ENCODE data around the gene CAMK2B.

The CAMK2B gene

DNA sequence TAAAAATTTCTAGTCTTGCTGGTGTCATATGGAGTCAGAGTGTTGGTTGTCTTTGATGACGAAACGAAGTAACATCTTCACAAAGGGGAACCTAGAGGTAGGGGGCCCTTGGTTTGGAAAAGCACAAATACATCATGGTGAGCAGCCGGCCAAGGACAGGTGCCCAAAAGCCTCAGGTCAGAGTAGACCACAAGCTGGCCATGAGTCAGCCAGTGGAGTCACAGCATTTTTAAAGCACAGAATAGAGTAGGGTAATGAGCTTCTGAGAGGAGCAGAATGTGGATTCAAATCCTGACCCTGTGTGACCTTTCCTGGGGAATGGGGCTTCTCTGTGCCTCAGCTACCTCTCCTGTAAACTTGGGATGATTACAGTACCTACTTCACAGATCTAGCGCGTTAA lies 5.3 kb downstream of the CAMK2B start:
- no peak overlapping the region for H3K4me3 ChIP-seq (ENCODE audit: low read depth, low read length)
- TF ChIP-seq CTCF (IDR thresholded peaks at IDR 0.05; ENCODE audit: borderline replicate concordance, insufficient read depth, low read depth, low read length): no peak

- H3K4me3 ChIP-seq (ENCODE audit: low read depth, low read length): no peak overlapping the region
- no peak for TF ChIP-seq CTCF (IDR thresholded peaks at IDR 0.05; ENCODE audit: borderline replicate concordance, insufficient read depth, low read depth, low read length)
Measured at GRCh38 chr7:44318332-44318731, 7.1 kb downstream of the CAMK2B start.

DNA sequence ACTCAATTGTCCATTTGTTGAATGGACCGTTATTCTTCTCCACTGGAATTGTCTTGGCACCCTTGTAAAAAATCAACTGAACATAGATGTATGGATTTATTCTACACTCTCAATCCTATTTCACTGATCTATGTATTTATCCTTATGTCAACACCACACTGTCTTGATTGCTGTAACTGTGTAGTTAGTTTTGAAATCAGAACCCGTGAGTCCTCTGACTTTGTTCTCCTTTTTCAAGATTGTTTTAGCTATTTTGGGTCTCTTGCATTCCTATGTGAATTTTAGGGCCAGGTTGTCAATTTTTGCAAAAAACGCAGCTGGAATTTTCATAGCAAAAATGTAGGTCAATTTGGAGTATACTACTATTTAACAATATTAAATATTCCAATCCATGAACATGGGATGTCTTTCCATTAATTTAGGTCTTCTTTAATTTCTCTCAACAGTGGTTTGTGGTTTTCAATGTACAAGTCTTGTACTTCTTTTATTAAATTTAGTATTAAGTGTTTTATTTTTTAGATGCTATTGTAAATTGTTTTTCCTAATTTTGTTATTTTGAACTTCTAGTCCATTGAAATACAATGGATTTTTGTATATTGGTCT lies 10.0 kb downstream of the CAMK2B start:
- no peak overlapping the region for H3K4me3 ChIP-seq (ENCODE audit: low read depth, low read length)

DNA sequence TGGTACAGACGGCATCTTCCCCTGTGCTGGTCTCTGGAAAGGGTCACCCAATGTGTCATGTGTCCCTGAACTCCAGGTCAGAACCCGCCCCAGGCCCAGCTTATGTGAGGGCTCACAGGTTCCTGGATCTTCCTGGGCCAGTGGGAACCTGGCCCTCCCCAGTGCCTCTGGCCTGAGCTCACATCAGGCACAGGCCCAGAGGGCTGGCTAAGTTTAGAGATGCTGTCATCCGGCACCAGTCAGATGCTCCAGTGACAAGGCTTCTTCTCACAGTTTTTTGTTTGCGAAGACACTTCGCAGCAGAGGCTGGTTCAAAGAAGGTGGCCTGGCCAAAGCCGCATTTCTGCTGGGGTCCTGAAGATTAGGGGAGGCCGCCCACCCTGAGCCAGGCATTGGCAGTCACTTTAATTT lies 11.8 kb downstream of the CAMK2B start:
- no peak for TF ChIP-seq CTCF (IDR thresholded peaks at IDR 0.05; ENCODE audit: borderline replicate concordance, insufficient read depth, low read depth, low read length)
- H3K4me3 ChIP-seq (ENCODE audit: low read depth, low read length): no peak overlapping the region

More for the DNA sequence above, 10.0 kb downstream of the CAMK2B start:
- TF ChIP-seq CTCF (IDR thresholded peaks at IDR 0.05; ENCODE audit: borderline replicate concordance, insufficient read depth, low read depth, low read length): no peak

GRCh38 chr7:44313016-44313415 lies 12.4 kb downstream of the CAMK2B start:
- TF ChIP-seq CTCF (IDR thresholded peaks at IDR 0.05; ENCODE audit: borderline replicate concordance, insufficient read depth, low read depth, low read length): no peak
- H3K4me3 ChIP-seq (ENCODE audit: low read depth, low read length): no peak overlapping the region

- H3K4me3 ChIP-seq (ENCODE audit: low read depth, low read length): no peak overlapping the region
- no peak for TF ChIP-seq CTCF (IDR thresholded peaks at IDR 0.05; ENCODE audit: borderline replicate concordance, insufficient read depth, low read depth, low read length)
Measured at GRCh38 chr7:44311561-44312495, 13.6 kb downstream of the CAMK2B start.

All from GM12875 (cell line).